ENCODE results near the gene FAM50A.

The FAM50A gene

GRCh38 chrX:154426916-154427770 lies 16.8 kb upstream of the FAM50A start:
- TF ChIP-seq JUND (IDR thresholded peaks at IDR 0.05; ENCODE audit: low read depth) = no peak
- no peak for DNase-seq (ENCODE audit: low read depth in 1 of 2, low spot score in 1 of 2)
- in situ Hi-C loops (cut with HindIII; ENCODE audit: low pct_unique_long_range_greater_than_20kb, low sequenced_read_pairs) = no loop called here

DNA sequence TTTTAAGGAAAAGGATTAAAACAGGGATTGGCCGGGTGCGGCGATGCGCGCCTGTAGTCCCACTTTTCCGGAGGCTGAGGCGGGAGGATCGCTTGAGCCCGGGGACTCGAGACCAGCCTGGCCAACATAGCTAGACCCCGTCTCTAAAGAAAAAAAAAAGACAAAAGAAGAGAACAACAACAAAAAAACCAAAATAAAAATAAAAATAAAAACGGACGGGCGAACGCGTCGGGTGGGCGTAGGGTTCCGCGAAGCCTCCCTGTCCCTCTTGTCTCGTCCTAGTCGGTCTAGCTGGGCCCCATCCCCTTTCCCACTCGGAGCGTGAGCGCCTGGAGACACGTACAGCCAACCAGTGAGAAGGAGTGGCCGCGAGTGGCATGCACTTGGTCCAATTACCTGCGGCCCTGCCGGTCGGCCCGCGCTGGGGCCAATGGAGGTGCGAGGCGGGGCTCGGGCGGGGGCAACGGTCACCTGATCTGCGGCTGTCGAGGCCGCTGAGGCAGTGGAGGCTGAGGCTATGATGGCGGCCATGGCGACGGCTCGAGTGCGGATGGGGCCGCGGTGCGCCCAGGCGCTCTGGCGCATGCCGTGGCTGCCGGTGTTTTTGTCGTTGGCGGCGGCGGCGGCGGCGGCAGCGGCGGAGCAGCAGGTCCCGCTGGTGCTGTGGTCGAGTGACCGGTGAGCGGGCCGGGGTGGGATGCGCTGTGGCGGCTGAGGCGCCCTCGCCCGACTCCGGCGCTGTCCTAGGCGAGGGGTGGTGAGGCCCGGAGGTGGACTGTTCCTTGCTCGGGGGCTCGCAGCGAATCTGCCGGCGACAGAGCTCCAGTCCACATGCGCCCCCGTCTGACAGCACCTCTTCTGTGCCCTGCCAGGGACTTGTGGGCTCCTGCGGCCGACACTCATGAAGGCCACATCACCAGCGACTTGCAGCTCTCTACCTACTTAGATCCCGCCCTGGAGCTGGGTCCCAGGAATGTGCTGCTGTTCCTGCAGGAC lies 15.5 kb upstream of the FAM50A start, which contains the start of gene ATP6AP1:
TSS of gene ATP6AP1 (plus strand) at position 502 of the 996 bp plus-strand sequence. CDS start at position 518, 16 bp downstream.
- in situ Hi-C loops (cut with HindIII; ENCODE audit: low pct_unique_long_range_greater_than_20kb, low sequenced_read_pairs) = no loop called here
- DNase-seq (ENCODE audit: low read depth in 1 of 2, low spot score in 1 of 2) = peak; percentile 68 to 92
- TF ChIP-seq JUND (IDR thresholded peaks at IDR 0.05; ENCODE audit: low read depth) = no peak

DNA sequence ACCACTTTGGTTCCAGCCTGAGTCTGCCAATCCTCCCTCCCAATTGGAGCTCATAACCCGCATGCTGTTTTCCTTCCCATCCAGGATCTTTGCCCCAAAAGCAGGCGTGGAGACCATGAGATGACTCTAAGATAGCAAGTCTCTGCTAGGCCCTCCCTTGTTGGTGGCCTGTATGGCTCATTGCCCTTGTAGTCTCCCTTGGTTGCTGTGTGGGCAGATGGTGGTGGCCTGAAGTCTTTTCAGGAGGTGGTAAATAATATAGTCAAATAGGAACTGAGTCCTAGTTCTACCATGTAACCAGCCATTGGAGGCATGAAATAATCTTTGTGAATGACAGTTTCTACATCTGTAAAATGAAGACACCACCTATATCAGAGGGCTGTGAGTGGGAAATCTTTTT lies 14.2 kb upstream of the FAM50A start:
- no peak for TF ChIP-seq JUND (IDR thresholded peaks at IDR 0.05; ENCODE audit: low read depth)
- DNase-seq (ENCODE audit: low read depth in 1 of 2, low spot score in 1 of 2) = no peak

GRCh38 chrX:154430479-154430878 lies 13.5 kb upstream of the FAM50A start:
- DNase-seq (ENCODE audit: low read depth in 1 of 2, low spot score in 1 of 2) = no peak
- TF ChIP-seq JUND (IDR thresholded peaks at IDR 0.05; ENCODE audit: low read depth) = no peak
- in situ Hi-C loops (cut with HindIII; ENCODE audit: low pct_unique_long_range_greater_than_20kb, low sequenced_read_pairs) = no loop called here

More for the DNA sequence above, 14.2 kb upstream of the FAM50A start:
- in situ Hi-C loops (cut with HindIII; ENCODE audit: low pct_unique_long_range_greater_than_20kb, low sequenced_read_pairs) = no loop called here

DNA sequence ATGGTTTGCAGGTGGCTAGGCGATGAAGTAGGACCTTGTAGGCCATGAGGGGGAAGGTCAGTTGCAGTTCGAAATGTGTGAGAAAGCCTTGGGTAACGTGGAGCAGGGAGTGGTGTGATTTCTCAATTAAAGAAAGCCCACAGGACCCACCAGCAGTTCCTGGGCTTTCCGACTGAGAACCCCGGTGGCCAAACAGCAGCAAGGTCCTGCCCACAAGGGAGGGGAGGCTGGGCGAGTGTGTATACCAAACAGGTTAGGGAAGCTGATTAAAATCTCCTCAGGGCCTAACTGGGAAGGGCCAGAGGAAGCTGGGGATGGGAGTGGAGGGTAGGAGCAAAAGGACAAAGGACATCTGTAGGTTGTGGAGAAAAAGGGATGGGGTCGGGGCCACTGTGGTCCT lies 13.0 kb upstream of the FAM50A start:
- DNase-seq (ENCODE audit: low read depth in 1 of 2, low spot score in 1 of 2) = peak; percentile 51 to 73
- no peak for TF ChIP-seq JUND (IDR thresholded peaks at IDR 0.05; ENCODE audit: low read depth)
- in situ Hi-C loops (cut with HindIII; ENCODE audit: low pct_unique_long_range_greater_than_20kb, low sequenced_read_pairs) = no loop called here

DNA sequence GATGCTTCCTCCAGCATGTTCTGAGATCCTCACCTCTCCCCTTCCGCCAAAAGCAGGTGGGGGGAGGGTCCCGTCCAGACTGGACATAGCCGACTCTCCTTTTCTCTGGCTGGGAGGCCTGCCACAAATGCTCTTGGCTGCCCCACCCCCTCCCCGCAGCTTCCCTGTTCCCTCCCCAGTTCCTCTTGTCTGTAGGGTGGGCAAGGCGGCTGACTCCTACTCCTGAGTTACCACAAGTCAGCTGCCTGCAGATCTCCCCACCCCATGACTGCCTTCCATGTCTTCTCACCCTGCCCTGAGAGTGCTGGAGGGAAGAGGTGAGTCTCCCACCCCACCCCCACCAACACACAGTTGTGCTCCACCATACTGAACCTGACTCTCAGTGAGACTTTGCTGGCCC lies 12.6 kb upstream of the FAM50A start:
- no peak for TF ChIP-seq JUND (IDR thresholded peaks at IDR 0.05; ENCODE audit: low read depth)
- in situ Hi-C loops (cut with HindIII; ENCODE audit: low pct_unique_long_range_greater_than_20kb, low sequenced_read_pairs) = no loop called here
- no peak for DNase-seq (ENCODE audit: low read depth in 1 of 2, low spot score in 1 of 2)

- in situ Hi-C loops (cut with HindIII; ENCODE audit: low pct_unique_long_range_greater_than_20kb, low sequenced_read_pairs) = no loop called here
- TF ChIP-seq JUND (IDR thresholded peaks at IDR 0.05; ENCODE audit: low read depth) = no peak
- no peak for DNase-seq (ENCODE audit: low read depth in 1 of 2, low spot score in 1 of 2)
These were observed 11.7 kb upstream of the FAM50A start for GRCh38 chrX:154432210-154432609.

DNA sequence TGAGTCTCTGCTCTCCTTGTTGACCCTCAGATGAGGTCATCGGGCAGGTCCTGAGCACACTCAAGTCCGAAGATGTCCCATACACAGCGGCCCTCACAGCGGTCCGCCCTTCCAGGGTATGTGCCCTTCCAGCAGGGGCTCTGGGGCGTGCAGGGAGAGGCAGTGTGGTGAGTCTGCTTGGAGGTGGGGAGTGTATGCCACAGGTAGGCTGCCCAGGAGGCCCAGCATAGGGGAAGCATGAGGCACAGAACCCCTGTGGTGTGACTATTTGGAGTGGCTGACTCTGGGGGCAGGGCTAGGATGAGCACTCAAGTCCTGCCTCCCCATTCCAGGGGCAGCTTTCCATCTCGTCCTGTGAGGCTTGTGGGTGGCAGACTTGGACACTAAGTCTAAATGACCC lies 10.3 kb upstream of the FAM50A start:
- TF ChIP-seq JUND (IDR thresholded peaks at IDR 0.05; ENCODE audit: low read depth) = no peak
- in situ Hi-C loops (cut with HindIII; ENCODE audit: low pct_unique_long_range_greater_than_20kb, low sequenced_read_pairs) = no loop called here
- DNase-seq (ENCODE audit: low read depth in 1 of 2, low spot score in 1 of 2) = no peak

- in situ Hi-C loops (cut with HindIII; ENCODE audit: low pct_unique_long_range_greater_than_20kb, low sequenced_read_pairs) = no loop called here
- TF ChIP-seq JUND (IDR thresholded peaks at IDR 0.05; ENCODE audit: low read depth) = no peak
- no peak for DNase-seq (ENCODE audit: low read depth in 1 of 2, low spot score in 1 of 2)
These were observed 9.4 kb upstream of the FAM50A start for GRCh38 chrX:154434394-154435168.

DNA sequence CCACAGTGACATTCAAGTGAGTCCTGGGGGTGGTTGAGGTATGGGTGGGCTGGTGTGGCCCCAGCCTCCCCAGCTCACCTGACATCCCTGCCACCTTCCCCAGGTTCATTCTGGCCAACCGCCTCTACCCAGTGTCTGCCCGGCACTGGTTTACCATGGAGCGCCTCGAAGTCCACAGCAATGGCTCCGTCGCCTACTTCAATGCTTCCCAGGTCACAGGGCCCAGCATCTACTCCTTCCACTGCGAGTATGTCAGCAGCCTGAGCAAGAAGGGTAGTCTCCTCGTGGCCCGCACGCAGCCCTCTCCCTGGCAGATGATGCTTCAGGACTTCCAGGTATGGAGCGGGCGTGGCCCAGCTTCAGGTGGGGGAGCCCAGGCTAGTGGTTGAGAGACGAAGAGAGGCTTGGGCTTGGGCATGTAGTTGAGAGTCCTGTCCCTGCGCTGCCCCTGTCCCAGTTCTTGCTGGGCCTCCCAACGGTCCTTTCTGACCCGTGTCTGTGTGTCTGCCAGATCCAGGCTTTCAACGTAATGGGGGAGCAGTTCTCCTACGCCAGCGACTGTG lies 8.7 kb upstream of the FAM50A start:
- in situ Hi-C loops (cut with HindIII; ENCODE audit: low pct_unique_long_range_greater_than_20kb, low sequenced_read_pairs) = no loop called here
- no peak for DNase-seq (ENCODE audit: low read depth in 1 of 2, low spot score in 1 of 2)
- no peak for TF ChIP-seq JUND (IDR thresholded peaks at IDR 0.05; ENCODE audit: low read depth)

- no peak for TF ChIP-seq JUND (IDR thresholded peaks at IDR 0.05; ENCODE audit: low read depth)
- in situ Hi-C loops (cut with HindIII; ENCODE audit: low pct_unique_long_range_greater_than_20kb, low sequenced_read_pairs) = no loop called here
- no peak for DNase-seq (ENCODE audit: low read depth in 1 of 2, low spot score in 1 of 2)
These were observed 7.5 kb upstream of the FAM50A start for GRCh38 chrX:154436374-154436982.

Data from T47D (cell line).